ENCODE data around the gene MARCHF10. TPM values are rescaled to one million over a fixed set of nuclear protein-coding genes. Genes with fewer than 3 reads are reported as not detected.

MARCHF10 gene
- total RNA-seq, 1 donor from 2014 or later: not detected

- Mint-ChIP-seq H3K36me3 (ENCODE audit: low read depth) (no peaks in the 10 kb centered on the region), H3K4me3 (no peak overlapping the region), H3K27ac (no peak overlapping the region), H3K27me3 (peaks cover 9% of the 10 kb centered on the region), H3K4me1 (no peaks in the 10 kb centered on the region), H3K9me3 (no peaks in the 10 kb centered on the region)
- DNase-seq: no peak
- intact Hi-C loops (cut with micrococcal nuclease): no loop called here
Measured at GRCh38 chr17:62761884-62762283, 46.2 kb downstream of the MARCHF10 start.

GRCh38 chr17:62760945-62761267 is 47.2 kb downstream of the MARCHF10 start:
- Mint-ChIP-seq H3K27me3 (peaks cover 9% of the 10 kb centered on the region), H3K27ac (no peak overlapping the region), H3K4me3 (no peak overlapping the region), H3K36me3 (ENCODE audit: low read depth) (no peaks in the 10 kb centered on the region), H3K9me3 (no peaks in the 10 kb centered on the region), H3K4me1 (no peaks in the 10 kb centered on the region)
- DNase-seq: no peak
- intact Hi-C loops (cut with micrococcal nuclease): no loop called here

- Mint-ChIP-seq H3K36me3 (ENCODE audit: low read depth) (no peaks in the 10 kb centered on the region), H3K4me3 (no peak overlapping the region), H3K4me1 (no peaks in the 10 kb centered on the region), H3K9me3 (no peaks in the 10 kb centered on the region), H3K27ac (no peak overlapping the region), H3K27me3 (peaks cover 9% of the 10 kb centered on the region)
- intact Hi-C loops (cut with micrococcal nuclease): no loop called here
- DNase-seq: no peak
Measured at GRCh38 chr17:62760059-62760944, 47.8 kb downstream of the MARCHF10 start.

- no peak for DNase-seq
- H3K27ac Mint-ChIP-seq: no peak overlapping the region
- no peaks in the 10 kb centered on the region for H3K4me1 Mint-ChIP-seq
- intact Hi-C loops (cut with micrococcal nuclease): no loop called here
- H3K36me3 Mint-ChIP-seq (ENCODE audit: low read depth): no peaks in the 10 kb centered on the region
- H3K27me3 Mint-ChIP-seq: peaks cover 7% of the 10 kb centered on the region
- no peak overlapping the region for H3K4me3 Mint-ChIP-seq
- no peaks in the 10 kb centered on the region for H3K9me3 Mint-ChIP-seq
Measured at GRCh38 chr17:62757500-62757951, 50.6 kb downstream of the MARCHF10 start.

GRCh38 chr17:62756198-62756597 is 51.9 kb downstream of the MARCHF10 start:
- Mint-ChIP-seq H3K36me3 (ENCODE audit: low read depth) (no peaks in the 10 kb centered on the region), H3K4me1 (no peaks in the 10 kb centered on the region), H3K27ac (no peak overlapping the region), H3K27me3 (peaks cover 7% of the 10 kb centered on the region), H3K4me3 (no peak overlapping the region), H3K9me3 (no peaks in the 10 kb centered on the region)
- intact Hi-C loops (cut with micrococcal nuclease): no loop called here
- no peak for DNase-seq

- no peak for DNase-seq
- intact Hi-C loops (cut with micrococcal nuclease): no loop called here
- Mint-ChIP-seq H3K27me3 (peaks cover 7% of the 10 kb centered on the region), H3K9me3 (no peaks in the 10 kb centered on the region), H3K27ac (no peak overlapping the region), H3K4me1 (no peaks in the 10 kb centered on the region), H3K36me3 (ENCODE audit: low read depth) (no peaks in the 10 kb centered on the region), H3K4me3 (no peak overlapping the region)
Measured at GRCh38 chr17:62755141-62755851, 52.8 kb downstream of the MARCHF10 start.

- peaks cover 2% of the 10 kb centered on the region for H3K27me3 Mint-ChIP-seq
- DNase-seq: no peak
- no peaks in the 10 kb centered on the region for H3K36me3 Mint-ChIP-seq (ENCODE audit: low read depth)
- H3K27ac Mint-ChIP-seq: no peak overlapping the region
- H3K9me3 Mint-ChIP-seq: no peaks in the 10 kb centered on the region
- intact Hi-C loops (cut with micrococcal nuclease): no loop called here
- H3K4me1 Mint-ChIP-seq: no peaks in the 10 kb centered on the region
- no peak overlapping the region for H3K4me3 Mint-ChIP-seq
Measured at GRCh38 chr17:62754631-62755030, 53.5 kb downstream of the MARCHF10 start.

- peaks cover 2% of the 10 kb centered on the region for H3K27me3 Mint-ChIP-seq
- H3K36me3 Mint-ChIP-seq (ENCODE audit: low read depth): no peaks in the 10 kb centered on the region
- intact Hi-C loops (cut with micrococcal nuclease): no loop called here
- no peak overlapping the region for H3K27ac Mint-ChIP-seq
- H3K4me3 Mint-ChIP-seq: no peak overlapping the region
- no peaks in the 10 kb centered on the region for H3K4me1 Mint-ChIP-seq
- H3K9me3 Mint-ChIP-seq: no peaks in the 10 kb centered on the region
- DNase-seq: no peak
Measured at GRCh38 chr17:62753562-62753961, 54.6 kb downstream of the MARCHF10 start.

GRCh38 chr17:62751060-62751691 is 56.9 kb downstream of the MARCHF10 start:
- no peaks in the 10 kb centered on the region for H3K4me1 Mint-ChIP-seq
- peaks cover 3% of the 10 kb centered on the region for H3K27me3 Mint-ChIP-seq
- H3K9me3 Mint-ChIP-seq: no peaks in the 10 kb centered on the region
- intact Hi-C loops (cut with micrococcal nuclease): no loop called here
- H3K36me3 Mint-ChIP-seq (ENCODE audit: low read depth): no peaks in the 10 kb centered on the region
- no peak for DNase-seq
- no peak overlapping the region for H3K27ac Mint-ChIP-seq
- H3K4me3 Mint-ChIP-seq: no peak overlapping the region

GRCh38 chr17:62750631-62751051 is 57.5 kb downstream of the MARCHF10 start:
- no peak overlapping the region for H3K4me3 Mint-ChIP-seq
- DNase-seq: no peak
- no peak overlapping the region for H3K27ac Mint-ChIP-seq
- H3K9me3 Mint-ChIP-seq: no peaks in the 10 kb centered on the region
- no peaks in the 10 kb centered on the region for H3K4me1 Mint-ChIP-seq
- peaks cover 5% of the 10 kb centered on the region for H3K27me3 Mint-ChIP-seq
- intact Hi-C loops (cut with micrococcal nuclease): no loop called here
- no peaks in the 10 kb centered on the region for H3K36me3 Mint-ChIP-seq (ENCODE audit: low read depth)

- H3K27ac Mint-ChIP-seq: no peak overlapping the region
- peaks cover 5% of the 10 kb centered on the region for H3K27me3 Mint-ChIP-seq
- DNase-seq: no peak
- intact Hi-C loops (cut with micrococcal nuclease): no loop called here
- no peak overlapping the region for H3K4me3 Mint-ChIP-seq
- no peaks in the 10 kb centered on the region for H3K36me3 Mint-ChIP-seq (ENCODE audit: low read depth)
- H3K9me3 Mint-ChIP-seq: no peaks in the 10 kb centered on the region
- H3K4me1 Mint-ChIP-seq: no peaks in the 10 kb centered on the region
Measured at GRCh38 chr17:62749926-62750325, 58.2 kb downstream of the MARCHF10 start.

- Mint-ChIP-seq H3K27me3 (peaks cover 17% of the 10 kb centered on the region), H3K9me3 (no peaks in the 10 kb centered on the region), H3K4me1 (no peaks in the 10 kb centered on the region), H3K27ac (no peak overlapping the region), H3K36me3 (ENCODE audit: low read depth) (no peaks in the 10 kb centered on the region), H3K4me3 (no peak overlapping the region)
- intact Hi-C loops (cut with micrococcal nuclease): no loop called here
- DNase-seq: no peak
Measured at GRCh38 chr17:62746941-62747340, 61.2 kb downstream of the MARCHF10 start.

GRCh38 chr17:62745806-62746205 is 62.3 kb downstream of the MARCHF10 start:
- peaks cover 20% of the 10 kb centered on the region for H3K27me3 Mint-ChIP-seq
- no peak for DNase-seq
- no peak overlapping the region for H3K27ac Mint-ChIP-seq
- intact Hi-C loops (cut with micrococcal nuclease): no loop called here
- no peaks in the 10 kb centered on the region for H3K9me3 Mint-ChIP-seq
- no peak overlapping the region for H3K4me3 Mint-ChIP-seq
- no peaks in the 10 kb centered on the region for H3K4me1 Mint-ChIP-seq
- H3K36me3 Mint-ChIP-seq (ENCODE audit: low read depth): no peaks in the 10 kb centered on the region

- Mint-ChIP-seq H3K9me3 (no peaks in the 10 kb centered on the region), H3K4me1 (no peaks in the 10 kb centered on the region), H3K36me3 (ENCODE audit: low read depth) (no peaks in the 10 kb centered on the region), H3K4me3 (no peak overlapping the region), H3K27me3 (peaks cover 25% of the 10 kb centered on the region), H3K27ac (no peak overlapping the region)
- intact Hi-C loops (cut with micrococcal nuclease): no loop called here
- no peak for DNase-seq
Measured at GRCh38 chr17:62744259-62744658, 63.9 kb downstream of the MARCHF10 start.

All from activated CD4-positive, alpha-beta T cell treated with anti-CD3 and anti-CD28 coated beads, Interleukin-2, amount 10 ng/mL, durations not matched to agents 24 days and 14 days (primary cell).